ENCODE data around the gene ALOX12. TPM values are rescaled to one million over a fixed set of nuclear protein-coding genes. Genes with fewer than 3 reads are reported as not detected.

Gene ALOX12
- total RNA-seq, 1 experiment from 2014 or later: not detected

DNA sequence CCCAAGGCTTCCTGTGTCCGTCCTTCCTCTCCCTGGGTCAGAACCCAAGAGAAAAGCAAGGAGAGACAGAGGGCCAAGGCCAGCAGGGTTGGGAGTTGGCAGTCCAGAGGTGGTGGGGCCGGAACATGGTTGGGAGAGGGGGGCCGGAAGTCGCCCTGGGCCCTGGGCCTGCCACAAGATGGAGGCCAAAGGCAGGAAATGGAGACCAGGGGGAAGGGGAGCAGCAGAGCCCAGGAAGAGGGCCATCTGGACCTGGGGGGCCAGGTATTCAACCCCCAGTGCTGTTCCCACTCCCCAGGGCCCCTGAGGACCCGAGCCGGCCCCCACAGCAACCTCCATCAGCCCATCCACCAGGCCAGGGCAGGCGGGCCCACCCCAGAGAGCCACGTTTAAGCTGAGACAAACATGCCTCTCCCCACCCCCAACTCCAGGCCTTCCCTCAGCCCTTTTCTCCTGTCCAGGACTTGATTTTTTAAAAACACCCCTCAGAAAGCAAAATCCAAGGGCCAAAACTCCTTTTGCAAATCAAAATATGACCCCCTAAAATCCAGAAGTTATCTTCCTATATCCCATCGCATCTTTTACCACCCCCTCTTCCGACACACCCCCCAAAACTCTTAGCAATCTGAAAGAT is 22.6 kb downstream of the ALOX12 start:
- H3K79me2 ChIP-seq (ENCODE audit: low read length): peaks cover 7% of the 10 kb centered on the region
- H3K9ac ChIP-seq (ENCODE audit: low read length): no peak overlapping the region
- no peaks in the 10 kb centered on the region for H4K20me1 ChIP-seq (ENCODE audit: low read length)
- no TSS peak for BruUV-seq (replicated peaks)
- H3K27me3 ChIP-seq (ENCODE audit: low read length): no peaks in the 10 kb centered on the region
- no peak overlapping the region for H3K4me3 ChIP-seq (ENCODE audit: low read length)
- no peaks in the 10 kb centered on the region for H3K9me3 ChIP-seq (ENCODE audit: low read length)
- CTCF ChIA-PET: no interaction called here
- no peak overlapping the region for H3K27ac ChIP-seq (ENCODE audit: low read length)
- no peaks in the 10 kb centered on the region for H3F3A ChIP-seq (ENCODE audit: low read length, unreplicated experiment)
- no peak for ATAC-seq
- H2AFZ ChIP-seq (ENCODE audit: low read length): no peak overlapping the region
- POLR2A ChIA-PET (ENCODE audit: unreplicated experiment): no interaction called here
- H3K9me2 ChIP-seq (replicated peaks; ENCODE audit: low read length): no peaks in the 10 kb centered on the region
- no peak for DNase-seq
- peaks cover 26% of the 10 kb centered on the region for H3K4me1 ChIP-seq (ENCODE audit: insufficient read depth, low read length)
- intact Hi-C loops (cut with micrococcal nuclease): no loop called here
- no peaks in the 10 kb centered on the region for H3K36me3 ChIP-seq (ENCODE audit: low read depth, low read length)
- TF ChIP-seq EZH2phosphoT487 (IDR thresholded peaks at IDR 0.05; ENCODE audit: borderline replicate concordance, low read length) (no peak), EZH2 (IDR thresholded peaks at IDR 0.05; ENCODE audit: low read length, unreplicated experiment) (no peak)
- TF ChIP-seq, protein P1, sequence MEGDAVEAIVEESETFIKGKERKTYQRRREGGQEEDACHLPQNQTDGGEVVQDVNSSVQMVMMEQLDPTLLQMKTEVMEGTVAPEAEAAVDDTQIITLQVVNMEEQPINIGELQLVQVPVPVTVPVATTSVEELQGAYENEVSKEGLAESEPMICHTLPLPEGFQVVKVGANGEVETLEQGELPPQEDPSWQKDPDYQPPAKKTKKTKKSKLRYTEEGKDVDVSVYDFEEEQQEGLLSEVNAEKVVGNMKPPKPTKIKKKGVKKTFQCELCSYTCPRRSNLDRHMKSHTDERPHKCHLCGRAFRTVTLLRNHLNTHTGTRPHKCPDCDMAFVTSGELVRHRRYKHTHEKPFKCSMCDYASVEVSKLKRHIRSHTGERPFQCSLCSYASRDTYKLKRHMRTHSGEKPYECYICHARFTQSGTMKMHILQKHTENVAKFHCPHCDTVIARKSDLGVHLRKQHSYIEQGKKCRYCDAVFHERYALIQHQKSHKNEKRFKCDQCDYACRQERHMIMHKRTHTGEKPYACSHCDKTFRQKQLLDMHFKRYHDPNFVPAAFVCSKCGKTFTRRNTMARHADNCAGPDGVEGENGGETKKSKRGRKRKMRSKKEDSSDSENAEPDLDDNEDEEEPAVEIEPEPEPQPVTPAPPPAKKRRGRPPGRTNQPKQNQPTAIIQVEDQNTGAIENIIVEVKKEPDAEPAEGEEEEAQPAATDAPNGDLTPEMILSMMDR (conservative IDR thresholded peaks at IDR 0.05; ENCODE audit: low read depth, low read length): no peak
- H3K4me2 ChIP-seq (ENCODE audit: low read length): no peak overlapping the region

DNA sequence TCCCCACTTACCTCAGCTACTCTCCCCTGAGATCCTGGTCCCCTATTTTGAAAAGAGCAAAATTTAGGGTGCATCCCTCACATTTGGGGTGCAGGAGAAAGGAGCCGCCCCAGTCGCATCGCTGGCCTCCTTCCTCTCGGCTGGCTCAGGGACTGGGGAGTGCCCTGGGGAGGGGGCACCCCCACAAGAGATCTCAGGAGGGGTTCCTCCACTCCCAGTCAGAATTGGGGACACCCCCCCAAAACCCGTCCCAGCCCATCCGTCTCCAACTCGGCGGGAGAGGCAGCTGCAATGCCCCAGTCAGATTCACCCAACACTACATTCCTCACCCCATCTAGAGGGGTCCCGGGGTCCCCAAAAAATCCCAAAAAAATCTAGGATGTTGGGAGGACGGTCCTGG is 23.5 kb downstream of the ALOX12 start:
- H3K36me3 ChIP-seq (ENCODE audit: low read depth, low read length): no peaks in the 10 kb centered on the region
- TF ChIP-seq EZH2 (IDR thresholded peaks at IDR 0.05; ENCODE audit: low read length, unreplicated experiment): no peak
- TF ChIP-seq, protein P1 (conservative IDR thresholded peaks at IDR 0.05; ENCODE audit: low read depth, low read length): no peak
- no peak for TF ChIP-seq EZH2phosphoT487 (IDR thresholded peaks at IDR 0.05; ENCODE audit: borderline replicate concordance, low read length)
- H3K27me3 ChIP-seq (ENCODE audit: low read length): no peaks in the 10 kb centered on the region
- peak overlapping the region; percentile 97 for H2AFZ ChIP-seq (ENCODE audit: low read length)
- CTCF ChIA-PET: no interaction called here
- H3K4me2 ChIP-seq (ENCODE audit: low read length): peak overlapping the region; percentile 94
- ATAC-seq (no peak), DNase-seq (no peak)
- intact Hi-C loops (cut with micrococcal nuclease): no loop called here
- no peaks in the 10 kb centered on the region for H3K9me2 ChIP-seq (replicated peaks; ENCODE audit: low read length)
- H3K9me3 ChIP-seq (ENCODE audit: low read length): no peaks in the 10 kb centered on the region
- H3K4me3 ChIP-seq (ENCODE audit: low read length): peak overlapping the region; percentile 71
- H3F3A ChIP-seq (ENCODE audit: low read length, unreplicated experiment): no peaks in the 10 kb centered on the region
- H3K27ac ChIP-seq (ENCODE audit: low read length): no peak overlapping the region; the same call in 1 of the 2 replicates
- no peaks in the 10 kb centered on the region for H3K79me2 ChIP-seq (ENCODE audit: low read length)
- H3K4me1 ChIP-seq (ENCODE audit: insufficient read depth, low read length): peaks cover 19% of the 10 kb centered on the region
- H4K20me1 ChIP-seq (ENCODE audit: low read length): no peaks in the 10 kb centered on the region
- BruUV-seq (replicated peaks): no TSS peak
- POLR2A ChIA-PET (ENCODE audit: unreplicated experiment): interaction anchor here (0.6 kb wide), 1 partner anchor 368 kb away, joined by 3 read pairs; the partner anchor contains the start of genes C17orf100 and MED31
- peak overlapping the region; percentile 75 for H3K9ac ChIP-seq (ENCODE audit: low read length)

DNA sequence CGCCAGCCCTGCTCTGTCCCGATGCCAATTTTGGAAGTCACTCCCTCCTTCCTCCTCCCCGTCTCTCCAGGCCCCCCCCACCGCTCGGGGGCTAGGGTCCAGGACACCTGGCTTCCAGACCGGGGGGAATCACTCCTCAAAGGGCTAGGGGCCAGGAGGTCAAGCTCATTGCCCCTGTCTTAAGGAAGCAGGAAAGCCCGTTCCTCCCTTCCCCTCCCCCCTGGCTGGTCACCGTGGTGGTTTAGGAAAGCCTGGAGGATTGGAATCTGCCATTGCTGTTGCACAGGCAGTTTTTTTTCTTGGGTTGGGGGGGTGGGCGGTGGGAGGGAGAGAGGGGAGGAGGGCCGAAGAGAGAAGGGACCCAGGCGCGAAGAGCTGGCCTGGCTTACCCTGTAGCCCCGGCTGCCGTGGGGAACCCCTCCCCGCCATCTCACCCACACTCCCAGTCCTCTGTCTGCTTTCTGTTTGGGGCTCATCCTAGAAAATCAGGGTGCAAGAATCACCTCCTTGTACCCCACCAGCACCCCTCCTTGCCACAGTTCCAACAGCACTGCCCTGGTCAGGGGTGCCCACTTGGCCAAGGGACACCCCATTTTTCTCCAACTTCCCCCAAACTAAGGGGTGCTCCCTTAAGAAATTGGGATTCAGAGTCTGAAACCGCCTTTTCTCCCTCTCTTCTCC is 24.1 kb downstream of the ALOX12 start:
- H3K4me2 ChIP-seq (ENCODE audit: low read length): peak overlapping the region; percentile 94

More for the DNA sequence above, 24.1 kb downstream of the ALOX12 start:
- DNase-seq (peak; percentile 51), ATAC-seq (peak; percentile 14)
- H3K79me2 ChIP-seq (ENCODE audit: low read length): no peaks in the 10 kb centered on the region
- POLR2A ChIA-PET (ENCODE audit: unreplicated experiment): interaction anchor here (0.6 kb wide), 1 partner anchor 368 kb away, joined by 3 read pairs; the partner anchor contains the start of genes C17orf100 and MED31
- H3K4me3 ChIP-seq (ENCODE audit: low read length): peak overlapping the region; percentile 71
- H4K20me1 ChIP-seq (ENCODE audit: low read length): no peaks in the 10 kb centered on the region
- CTCF ChIA-PET: no interaction called here
- H3K27me3 ChIP-seq (ENCODE audit: low read length): no peaks in the 10 kb centered on the region
- H3K27ac ChIP-seq (ENCODE audit: low read length): no peak overlapping the region; the same call in 1 of the 2 replicates
- no peaks in the 10 kb centered on the region for H3F3A ChIP-seq (ENCODE audit: low read length, unreplicated experiment)
- H3K36me3 ChIP-seq (ENCODE audit: low read depth, low read length): no peaks in the 10 kb centered on the region
- H3K9me3 ChIP-seq (ENCODE audit: low read length): no peaks in the 10 kb centered on the region
- no TSS peak for BruUV-seq (replicated peaks)
- peak overlapping the region; percentile 75 for H3K9ac ChIP-seq (ENCODE audit: low read length)
- intact Hi-C loops (cut with micrococcal nuclease): loop anchor here (5.0 kb wide), 2 partner anchors 178 to 353 kb away; no protein-coding TSS in a partner anchor
- no peaks in the 10 kb centered on the region for H3K9me2 ChIP-seq (replicated peaks; ENCODE audit: low read length)
- peaks cover 19% of the 10 kb centered on the region for H3K4me1 ChIP-seq (ENCODE audit: insufficient read depth, low read length)
- peak overlapping the region; percentile 97 for H2AFZ ChIP-seq (ENCODE audit: low read length)
- TF ChIP-seq EZH2 (IDR thresholded peaks at IDR 0.05; ENCODE audit: low read length, unreplicated experiment): no peak
- no peak for TF ChIP-seq EZH2phosphoT487 (IDR thresholded peaks at IDR 0.05; ENCODE audit: borderline replicate concordance, low read length)
- TF ChIP-seq, protein P1 (conservative IDR thresholded peaks at IDR 0.05; ENCODE audit: low read depth, low read length): no peak
